Upper lobe of right lung (tissue), 1 donor: ENCODE measurements around the gene WDR27. TPM values are rescaled to one million over a fixed set of nuclear protein-coding genes. Genes with fewer than 3 reads are reported as not detected.

Source experiments
- ATAC-seq: fragments of 200-7000 bp; cut with Tn5 transposase; one replicate; pipeline ENCODE4 v1.9.1; 2020; ENCODE audit warnings: mild to moderate bottlenecking, moderate library complexity
- DNase-seq: peaks from one replicate; pipeline ENCODE4 v3.0.0-alpha.2; 2020
- H3K27ac ChIP-seq: fragments of 200-600 bp; one replicate; pipeline ENCODE4 v1.8.0; 2022
- H3K27me3 ChIP-seq: fragments of 200-600 bp; one replicate; pipeline ENCODE4 v1.8.0; 2022; ENCODE audit warnings: mild to moderate bottlenecking
- H3K36me3 ChIP-seq: fragments of 200-600 bp; one replicate; pipeline ENCODE4 v1.8.0; 2022
- H3K4me1 ChIP-seq: fragments of 200-600 bp; one replicate; pipeline ENCODE4 v1.8.0; 2022
- H3K4me3 ChIP-seq: fragments of 200-600 bp; one replicate; pipeline ENCODE4 v1.8.0; 2022; ENCODE audit warnings: mild to moderate bottlenecking
- H3K9me3 ChIP-seq: fragments of 200-600 bp; one replicate; pipeline ENCODE4 v1.8.0; 2022
- intact Hi-C: fragments of 100-400 bp; cut with DNase I; formaldehyde crosslinking; loops from one replicate; pipeline ENCODE4 v1.11.0; 2022
- total RNA-seq: library from RNA; stranded (reverse); fragmentation: NEBNext Ultra II Directional; extraction: Animal tissue kit (Norgen Biotek cat#: 25700); gene quantifications from one replicate; pipeline ENCODE4 v1.2.1, GENCODE V29; 2021
- TF ChIP-seq, protein P1 (sequence below): fragments of 200-600 bp; IDR thresholded peaks from one replicate; pipeline ENCODE4 v1.8.0; 2022; ENCODE audit warnings: antibody characterized with exemption
- donor health status: DM: no; HTN: yes; CAD: no; lungs with severe emphysema.

WDR27 gene
- total RNA-seq, 1 donor from 2014 or later: 39.0 TPM

DNA sequence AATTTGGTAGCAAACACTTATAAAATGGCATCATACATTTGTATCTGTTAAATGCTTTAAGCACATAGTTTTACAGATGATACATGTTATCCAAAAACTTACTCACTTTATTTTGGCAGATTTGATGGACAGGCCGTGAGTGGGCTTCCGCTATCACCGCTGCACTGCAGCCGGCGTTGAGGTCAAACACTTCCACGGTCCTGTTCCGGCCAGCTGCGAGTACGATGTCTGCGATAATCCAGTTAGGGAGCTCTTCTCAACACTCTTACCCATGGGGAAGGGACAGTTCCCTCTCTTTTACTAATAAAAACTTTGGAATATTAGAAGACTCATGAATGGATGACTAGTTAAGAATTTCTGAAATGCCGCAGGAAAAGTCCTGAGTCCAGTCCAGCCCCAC lies 69.0 kb downstream of the WDR27 start:
- no peak overlapping the region for H3K4me3 ChIP-seq
- TF ChIP-seq, protein P1, sequence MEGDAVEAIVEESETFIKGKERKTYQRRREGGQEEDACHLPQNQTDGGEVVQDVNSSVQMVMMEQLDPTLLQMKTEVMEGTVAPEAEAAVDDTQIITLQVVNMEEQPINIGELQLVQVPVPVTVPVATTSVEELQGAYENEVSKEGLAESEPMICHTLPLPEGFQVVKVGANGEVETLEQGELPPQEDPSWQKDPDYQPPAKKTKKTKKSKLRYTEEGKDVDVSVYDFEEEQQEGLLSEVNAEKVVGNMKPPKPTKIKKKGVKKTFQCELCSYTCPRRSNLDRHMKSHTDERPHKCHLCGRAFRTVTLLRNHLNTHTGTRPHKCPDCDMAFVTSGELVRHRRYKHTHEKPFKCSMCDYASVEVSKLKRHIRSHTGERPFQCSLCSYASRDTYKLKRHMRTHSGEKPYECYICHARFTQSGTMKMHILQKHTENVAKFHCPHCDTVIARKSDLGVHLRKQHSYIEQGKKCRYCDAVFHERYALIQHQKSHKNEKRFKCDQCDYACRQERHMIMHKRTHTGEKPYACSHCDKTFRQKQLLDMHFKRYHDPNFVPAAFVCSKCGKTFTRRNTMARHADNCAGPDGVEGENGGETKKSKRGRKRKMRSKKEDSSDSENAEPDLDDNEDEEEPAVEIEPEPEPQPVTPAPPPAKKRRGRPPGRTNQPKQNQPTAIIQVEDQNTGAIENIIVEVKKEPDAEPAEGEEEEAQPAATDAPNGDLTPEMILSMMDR: no peak
- ATAC-seq (no peak), DNase-seq (no peak)
- H3K27me3 ChIP-seq: no peaks in the 10 kb centered on the region
- intact Hi-C loops: no loop called here
- peaks cover 11% of the 10 kb centered on the region for H3K36me3 ChIP-seq
- no peaks in the 10 kb centered on the region for H3K4me1 ChIP-seq
- no peak overlapping the region for H3K27ac ChIP-seq
- H3K9me3 ChIP-seq: no peaks in the 10 kb centered on the region

DNA sequence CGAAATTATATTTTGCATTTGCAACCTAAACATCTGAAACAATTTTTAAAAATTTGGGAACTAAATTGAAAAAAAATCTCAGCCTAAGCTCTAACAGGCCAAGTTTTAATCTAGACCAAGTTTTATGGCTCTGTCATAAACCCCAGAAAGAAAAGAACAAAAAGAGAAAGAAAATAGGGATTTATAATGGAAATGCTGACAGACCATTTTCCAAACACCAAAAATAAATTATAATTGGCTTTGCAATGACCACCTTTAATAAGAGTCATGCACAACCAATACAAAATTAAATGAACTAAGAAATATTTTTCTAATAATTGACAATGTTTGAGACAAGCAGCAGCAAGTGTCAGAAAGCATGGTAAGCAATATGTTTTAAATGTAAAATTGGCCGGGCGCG lies 72.6 kb downstream of the WDR27 start:
- Histone ChIP-seq H3K27ac (no peak overlapping the region), H3K4me1 (no peaks in the 10 kb centered on the region), H3K4me3 (no peak overlapping the region), H3K9me3 (no peaks in the 10 kb centered on the region), H3K27me3 (no peaks in the 10 kb centered on the region), H3K36me3 (peaks cover 15% of the 10 kb centered on the region)
- DNase-seq: no peak
- TF ChIP-seq, protein P1: no peak
- intact Hi-C loops: no loop called here
- no peak for ATAC-seq

DNA sequence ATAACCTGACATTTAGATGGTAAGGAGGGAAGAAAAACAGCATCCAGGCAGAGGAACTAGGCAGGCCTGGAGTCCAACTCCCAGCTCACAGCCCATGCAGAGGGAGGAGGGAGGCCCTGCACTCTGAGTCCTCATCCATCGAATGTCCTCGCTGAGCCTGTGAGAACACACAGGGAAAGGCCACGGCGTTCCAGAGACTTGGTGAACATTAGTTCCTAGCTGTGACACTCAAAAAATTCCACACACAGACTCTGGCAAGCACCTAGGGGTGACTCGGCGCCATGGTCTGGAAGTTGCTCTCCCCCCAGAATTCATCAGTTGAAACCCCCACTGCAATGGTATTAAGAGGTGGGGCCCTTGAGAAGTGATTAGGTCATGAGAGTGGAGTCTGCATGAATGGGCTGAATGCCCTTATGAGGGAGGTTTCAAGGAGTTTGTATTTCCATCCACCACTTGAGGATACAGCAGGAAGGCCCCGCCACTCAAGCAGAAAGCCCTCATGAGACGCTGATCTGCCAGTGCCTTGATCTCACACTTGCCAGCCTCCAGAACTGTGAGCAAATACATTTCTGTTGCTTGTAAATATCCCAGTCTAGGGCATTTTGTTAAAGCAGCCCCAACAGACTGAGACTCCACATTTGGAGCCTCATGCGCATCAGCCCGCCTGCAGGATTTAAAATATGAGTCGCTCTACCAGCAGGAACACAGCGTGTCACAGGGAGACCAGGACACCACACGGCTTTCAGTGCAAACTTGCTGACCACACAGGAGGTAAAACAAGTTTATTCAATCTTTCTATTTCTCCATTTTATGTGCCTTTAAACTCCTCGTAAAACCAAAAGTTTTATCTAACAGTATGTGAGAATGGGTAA lies 73.9 kb downstream of the WDR27 start:
- Histone ChIP-seq H3K27ac (no peak overlapping the region), H3K4me1 (no peaks in the 10 kb centered on the region), H3K36me3 (peaks cover 4% of the 10 kb centered on the region), H3K9me3 (no peaks in the 10 kb centered on the region), H3K4me3 (no peak overlapping the region), H3K27me3 (no peaks in the 10 kb centered on the region)
- TF ChIP-seq, protein P1: no peak
- intact Hi-C loops: no loop called here
- ATAC-seq (no peak), DNase-seq (no peak)

DNA sequence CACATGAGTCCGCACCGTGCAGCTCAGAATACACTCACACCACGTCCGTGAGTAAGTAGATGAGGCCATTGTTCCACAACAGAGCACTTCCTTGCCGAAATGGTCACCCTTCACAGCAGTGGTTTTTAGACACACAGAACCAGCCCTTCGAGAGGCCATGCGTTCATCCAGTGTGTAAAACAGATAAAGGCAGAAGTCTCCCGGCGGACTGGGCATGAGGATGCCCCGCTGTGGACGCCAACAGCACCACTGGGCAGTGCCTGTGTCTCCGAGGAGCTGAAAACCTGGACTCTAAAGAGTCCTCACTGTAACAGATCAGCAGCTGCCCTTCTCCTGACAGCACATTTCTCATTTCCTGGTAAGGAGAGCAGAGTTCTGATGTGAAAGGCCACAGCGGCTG lies 75.2 kb downstream of the WDR27 start:
- Histone ChIP-seq H3K4me3 (no peak overlapping the region), H3K27me3 (no peaks in the 10 kb centered on the region), H3K27ac (no peak overlapping the region), H3K36me3 (peaks cover 4% of the 10 kb centered on the region), H3K9me3 (no peaks in the 10 kb centered on the region), H3K4me1 (no peaks in the 10 kb centered on the region)
- no peak for DNase-seq
- intact Hi-C loops: no loop called here
- ATAC-seq: no peak
- TF ChIP-seq, protein P1: no peak

DNA sequence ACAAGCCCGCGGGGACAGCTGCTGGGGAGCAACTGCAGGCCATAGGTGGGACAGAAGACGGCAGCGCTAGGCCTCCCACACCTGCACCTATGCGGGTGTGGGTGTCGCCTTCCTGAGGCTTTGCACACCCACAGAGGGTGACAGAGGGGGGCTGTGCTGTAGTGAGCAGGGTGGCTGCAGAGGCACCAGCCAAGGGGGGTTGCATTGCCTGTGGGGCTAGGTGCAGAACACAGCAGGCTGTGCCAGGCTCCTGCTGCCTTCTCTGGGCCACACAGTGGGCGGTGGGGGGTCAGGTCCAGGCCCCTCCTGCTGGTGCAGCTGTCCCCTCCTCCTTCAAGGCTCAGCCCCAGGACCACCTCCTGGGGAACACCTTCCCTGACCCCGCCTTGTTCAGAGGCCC lies 75.7 kb downstream of the WDR27 start:
- DNase-seq: no peak
- Histone ChIP-seq H3K27me3 (no peaks in the 10 kb centered on the region), H3K27ac (no peak overlapping the region), H3K9me3 (no peaks in the 10 kb centered on the region), H3K4me3 (no peak overlapping the region), H3K4me1 (no peaks in the 10 kb centered on the region), H3K36me3 (peaks cover 4% of the 10 kb centered on the region)
- TF ChIP-seq, protein P1: no peak
- peak; percentile 25 for ATAC-seq
- intact Hi-C loops: no loop called here
